Gastroesophageal sphincter (tissue), 4 donors: ENCODE measurements around the gene CCR4. TPM values are rescaled to one million over a fixed set of nuclear protein-coding genes. Genes with fewer than 3 reads are reported as not detected.

Experiments
- ATAC-seq: fragments of 150-250 bp; one replicate; pipeline ENCODE4 v1.9.1; 2016; ENCODE audit warnings: mild to moderate bottlenecking, moderate library complexity
- H3K27ac ChIP-seq, 4 donors: fragments of 200-600 bp; sonication (generic) in 3 of 4; 1 replicate in 3 of 4; 2 replicates in 1 of 4; pipeline ENCODE4 v1.5.1; 2016 to 2019
- H3K27me3 ChIP-seq: fragments of 200-600 bp; sonication (generic); one replicate; pipeline ENCODE4 v1.5.1; 2019
- H3K36me3 ChIP-seq, 2 donors: fragments of 200-600 bp; sonication (generic); one replicate each; pipeline ENCODE4 v1.5.1; 2019; ENCODE audit warnings: control low read depth in 1 of 2
- H3K4me1 ChIP-seq, 3 donors: fragments of 200-600 bp; sonication (generic); 1 replicate in 2 of 3; 2 replicates in 1 of 3; pipeline ENCODE4 v1.5.1; 2016 to 2019; ENCODE audit warnings: control low read depth in 2 of 3
- H3K4me3 ChIP-seq, 2 donors: fragments of 200-600 bp; sonication (generic); one replicate each; pipeline ENCODE4 v1.5.1; 2019; ENCODE audit warnings: mild to moderate bottlenecking in 1 of 2, moderate library complexity in 1 of 2
- H3K9me3 ChIP-seq, 3 donors: fragments of 200-600 bp; sonication (generic); one replicate each; pipeline ENCODE4 v1.5.1; 2017 to 2019; ENCODE audit warnings: control low read depth in 2 of 3
- CTCF ChIP-seq, 4 experiments: fragments of 200-600 bp in 2 of 4; fragments of 450-650 bp in 2 of 4; sonication (generic) in 1 of 4; IDR thresholded peaks; one replicate each; pipeline ENCODE4 v1.5.1; 2017 to 2019; ENCODE audit warnings: antibody characterized with exemption in 4 of 4, mild to moderate bottlenecking in 2 of 4, moderate library complexity in 2 of 4
- EP300 ChIP-seq: sonication (generic); formaldehyde crosslinking; IDR thresholded peaks from one replicate; pipeline ENCODE4 v1.6.1; 2017; ENCODE audit warnings: antibody characterized with exemption, mild to moderate bottlenecking
- POLR2A ChIP-seq, 2 donors: fragments of 450-650 bp; IDR thresholded peaks; one replicate each; pipeline ENCODE4 v1.6.1; 2017; ENCODE audit warnings: antibody characterized with exemption in 2 of 2, mild to moderate bottlenecking in 2 of 2, moderate library complexity in 1 of 2
- POLR2AphosphoS5 ChIP-seq: sonication (generic); formaldehyde crosslinking; IDR thresholded peaks from one replicate; pipeline ENCODE4 v1.6.1; 2017; ENCODE audit warnings: antibody characterized with exemption
- WGBS, 2 donors: methylation state at CpG; one replicate each; pipeline ENCODE4 v1.1.5; 2018; ENCODE audit warnings: low coverage in 1 of 2; 5-methylcytosine and 5-hydroxymethylcytosine counted together
- total RNA-seq, 4 donors: library from RNA; depleted of rRNA; stranded (reverse); fragments of >200 nt; gene quantifications; one replicate each; pipeline ENCODE4 v1.1.0, GENCODE V29; 2016

The CCR4 gene
- total RNA-seq, 4 donors from 2014 or later = not detected

- no peaks in the 10 kb centered on the region for H3K4me1 ChIP-seq
- H3K27ac ChIP-seq = no peak overlapping the region
- no peaks in the 10 kb centered on the region for H3K36me3 ChIP-seq
- no peak for TF ChIP-seq POLR2A (IDR thresholded peaks at IDR 0.05)
- TF ChIP-seq POLR2AphosphoS5 = no peak
- TF ChIP-seq EP300 = no peak
- no peak for TF ChIP-seq CTCF (IDR thresholded peaks at IDR 0.05)
- H3K27me3 ChIP-seq = no peaks in the 10 kb centered on the region
- H3K4me3 ChIP-seq = no peak overlapping the region
- ATAC-seq = no peak
- H3K9me3 ChIP-seq = no peaks in the 10 kb centered on the region
- WGBS, 2 donors = 86% methylated on average over 6 of the region's 6 CpGs; no CpG with 5 or more reads in 1 of the 2 donors
These were observed 37.7 kb downstream of the CCR4 start for GRCh38 chr3:32989171-32989570.

DNA sequence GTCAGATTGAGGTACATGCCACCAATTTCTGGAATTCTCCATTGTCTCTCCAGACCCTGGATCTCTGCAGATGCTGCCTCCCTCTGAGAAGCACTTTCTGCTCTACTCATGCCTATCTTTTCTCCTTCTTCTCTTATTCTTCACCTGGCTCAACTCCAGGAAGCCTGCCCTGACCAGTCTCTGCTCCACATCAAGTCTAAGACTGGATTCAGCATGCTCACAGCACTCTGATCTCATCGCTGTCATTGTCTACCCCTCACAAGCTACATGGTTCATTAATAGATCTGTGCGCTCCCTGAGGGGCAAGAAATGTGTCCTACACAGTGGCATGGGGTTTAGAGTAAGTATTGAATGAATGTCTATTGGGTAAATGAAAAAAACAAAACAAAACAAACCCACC lies 38.7 kb downstream of the CCR4 start:
- ATAC-seq = no peak

DNA sequence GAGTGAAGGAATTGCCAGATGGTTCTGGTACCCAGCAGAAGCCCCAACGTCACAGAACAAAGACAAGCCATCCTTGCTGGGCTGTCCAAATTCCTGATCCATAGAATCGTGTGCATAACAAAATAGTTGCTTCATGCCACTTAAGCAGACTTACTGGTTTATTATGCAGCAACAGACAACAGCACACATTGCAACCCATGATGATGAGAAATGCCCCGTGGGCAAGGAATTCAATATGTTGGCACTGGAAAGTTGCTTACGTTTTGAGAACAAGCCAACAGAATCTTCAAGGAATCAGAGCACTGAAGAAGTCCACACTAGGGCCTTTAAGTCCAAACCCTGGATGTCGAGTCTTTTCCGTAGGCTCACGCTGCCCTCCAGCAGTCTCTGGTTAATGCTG lies 40.3 kb downstream of the CCR4 start:
- Histone ChIP-seq H3K9me3 (no peaks in the 10 kb centered on the region), H3K4me1 (no peaks in the 10 kb centered on the region), H3K27me3 (no peaks in the 10 kb centered on the region), H3K27ac (no peak overlapping the region), H3K4me3 (no peak overlapping the region), H3K36me3 (peaks cover 0 to 13% of the 10 kb centered on the region in 2 donors)
- no peak for TF ChIP-seq POLR2A (IDR thresholded peaks at IDR 0.05)
- no peak for TF ChIP-seq EP300
- TF ChIP-seq POLR2AphosphoS5 = no peak
- no peak for TF ChIP-seq CTCF (IDR thresholded peaks at IDR 0.05)
- 82% methylated on average over 7 of the region's 7 CpGs; no CpG with 5 or more reads in 1 of the 2 donors for WGBS, 2 donors
- no peak for ATAC-seq

More for the DNA sequence above, 38.7 kb downstream of the CCR4 start:
- WGBS, 2 donors = 90 to 100% methylated on average over 2 of the region's 2 CpGs
- Histone ChIP-seq H3K9me3 (no peaks in the 10 kb centered on the region), H3K27ac (no peak overlapping the region), H3K27me3 (no peaks in the 10 kb centered on the region), H3K4me1 (no peaks in the 10 kb centered on the region), H3K36me3 (no peaks in the 10 kb centered on the region), H3K4me3 (no peak overlapping the region)
- no peak for TF ChIP-seq POLR2AphosphoS5
- no peak for TF ChIP-seq CTCF (IDR thresholded peaks at IDR 0.05)
- TF ChIP-seq EP300 = no peak
- no peak for TF ChIP-seq POLR2A (IDR thresholded peaks at IDR 0.05)

GRCh38 chr3:32992310-32992686 lies 40.9 kb downstream of the CCR4 start:
- H3K27ac ChIP-seq = no peak overlapping the region
- no peaks in the 10 kb centered on the region for H3K27me3 ChIP-seq
- no peak for ATAC-seq
- WGBS, 2 donors = 85 to 90% methylated on average over 3 of the region's 3 CpGs
- no peak for TF ChIP-seq POLR2AphosphoS5
- no peak for TF ChIP-seq CTCF (IDR thresholded peaks at IDR 0.05)
- no peak for TF ChIP-seq POLR2A (IDR thresholded peaks at IDR 0.05)
- no peak for TF ChIP-seq EP300
- peaks cover 0 to 19% of the 10 kb centered on the region in 2 donors for H3K36me3 ChIP-seq
- H3K4me3 ChIP-seq = no peak overlapping the region
- H3K9me3 ChIP-seq = no peaks in the 10 kb centered on the region
- no peaks in the 10 kb centered on the region for H3K4me1 ChIP-seq

GRCh38 chr3:32994045-32994444 lies 42.6 kb downstream of the CCR4 start:
- H3K9me3 ChIP-seq = no peaks in the 10 kb centered on the region
- H3K4me3 ChIP-seq = no peak overlapping the region
- no peak for ATAC-seq
- H3K4me1 ChIP-seq = no peaks in the 10 kb centered on the region
- no peak overlapping the region for H3K27ac ChIP-seq
- no peaks in the 10 kb centered on the region for H3K27me3 ChIP-seq
- peaks cover 0 to 35% of the 10 kb centered on the region in 2 donors for H3K36me3 ChIP-seq
- 90 to 100% methylated on average over 1 to 5 of the region's 5 CpGs for WGBS, 2 donors
- no peak for TF ChIP-seq POLR2AphosphoS5
- no peak for TF ChIP-seq CTCF (IDR thresholded peaks at IDR 0.05)
- TF ChIP-seq POLR2A (IDR thresholded peaks at IDR 0.05) = no peak
- no peak for TF ChIP-seq EP300
